Measurements from ENCODE around the gene USP1. TPM values are rescaled to one million over a fixed set of nuclear protein-coding genes. Genes with fewer than 3 reads are reported as not detected.

USP1 gene
- total RNA-seq, 1 donor from 2014 or later = 22.1 TPM

DNA sequence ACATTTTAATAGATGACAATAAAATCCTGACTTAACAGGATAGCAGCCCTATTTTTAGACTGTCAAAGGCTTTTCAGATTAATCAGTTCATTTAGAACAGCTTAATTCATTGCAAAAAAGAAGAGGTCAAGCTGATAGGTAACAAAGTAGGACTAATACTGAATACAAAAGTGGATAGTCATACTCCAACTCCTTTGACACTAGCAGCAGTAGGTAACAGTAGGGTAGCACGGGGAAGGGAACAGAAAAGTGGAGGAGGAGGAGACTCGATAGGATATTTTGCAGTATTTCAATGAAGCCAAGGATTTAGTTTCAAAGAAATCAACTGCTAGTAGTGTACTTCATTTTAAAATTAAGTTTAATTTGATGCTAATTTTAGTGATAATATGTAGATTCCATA is 51.1 kb downstream of the USP1 start:
- no peak for DNase-seq (ENCODE audit: low read depth in 2 of 2)

DNA sequence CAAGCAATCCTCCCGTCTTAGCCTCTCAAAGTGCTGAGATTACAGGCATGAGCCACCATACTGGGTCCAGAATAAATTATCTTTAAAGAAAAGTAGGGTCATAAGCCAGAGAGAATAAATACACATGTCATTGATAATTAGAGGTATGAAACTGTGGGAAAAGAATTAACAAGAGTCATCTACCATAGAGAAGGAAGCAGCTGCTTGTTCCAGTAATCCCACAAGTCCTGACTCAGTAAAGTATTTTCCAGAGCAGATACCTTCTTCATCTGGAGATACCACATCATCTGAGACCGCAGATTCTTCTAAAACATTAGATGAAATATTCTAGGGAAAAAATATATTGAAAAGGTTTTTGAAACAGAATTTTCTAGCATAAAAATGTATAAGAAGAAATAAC is 55.7 kb downstream of the USP1 start:
- no peak for DNase-seq (ENCODE audit: low read depth in 2 of 2)

DNA sequence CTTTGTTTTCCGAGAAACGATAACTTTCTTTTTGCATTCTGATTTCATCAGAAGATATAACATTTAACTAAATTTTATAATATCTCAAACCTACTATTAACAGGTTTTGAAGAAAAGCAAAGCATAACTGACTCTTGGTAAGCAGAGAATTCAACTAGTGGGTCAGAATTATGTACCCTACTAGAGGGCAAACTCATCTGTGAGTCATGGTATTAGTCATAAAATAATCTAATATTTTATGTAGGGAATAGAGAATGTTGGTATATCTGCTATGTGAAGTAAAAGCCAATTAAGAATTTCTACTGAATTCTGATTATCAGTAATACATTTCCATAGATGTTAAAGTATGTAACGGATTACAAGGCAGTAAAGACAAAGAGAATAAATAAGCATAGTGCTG is 56.8 kb downstream of the USP1 start:
- no peak for DNase-seq (ENCODE audit: low read depth in 2 of 2)

DNA sequence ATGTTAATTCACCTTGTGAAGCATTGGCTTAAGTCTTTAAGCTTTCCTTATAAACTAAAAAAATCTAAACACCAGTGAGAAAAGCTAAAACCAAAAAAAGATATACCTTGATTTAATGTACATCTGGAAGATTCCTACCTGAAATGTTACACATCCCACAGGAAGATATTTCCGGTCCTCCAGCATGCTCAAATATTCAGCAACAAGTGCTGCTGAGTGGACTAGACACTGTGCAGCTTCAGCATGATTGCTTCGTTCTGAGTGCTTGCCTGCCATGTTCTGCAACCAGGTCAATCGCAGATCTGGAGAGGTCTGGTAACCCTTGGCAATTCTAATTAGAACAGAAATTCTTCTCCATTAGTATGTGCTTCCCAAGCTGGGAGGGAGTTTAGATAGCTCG is 57.3 kb downstream of the USP1 start:
- DNase-seq (ENCODE audit: low read depth in 2 of 2) = no peak

DNA sequence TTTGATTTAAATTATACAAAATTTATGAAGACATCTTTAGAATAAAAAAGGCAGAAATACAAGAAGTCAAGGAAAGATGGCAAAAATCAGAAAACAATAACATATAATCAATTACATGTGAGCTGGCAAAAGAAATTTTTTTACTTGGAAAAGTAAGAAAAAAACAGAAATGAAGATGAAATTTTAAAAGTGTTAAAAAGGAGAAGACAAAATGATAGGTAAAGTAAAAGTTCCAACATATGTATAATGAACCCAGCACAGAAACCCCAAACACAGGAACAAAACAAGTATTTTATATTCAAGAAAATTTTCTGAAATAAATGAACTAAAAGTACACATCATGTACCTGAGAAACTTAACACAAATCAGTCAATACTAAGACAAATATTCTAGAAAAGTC is 63.4 kb downstream of the USP1 start:
- no peak for DNase-seq (ENCODE audit: low read depth in 2 of 2)

Other genes starting within 250 kb of the USP1 start
- not detected in 2 replicates for gene L1TD1, start 242.2 kb upstream of the USP1 start, total RNA-seq
- gene KANK4, start 117.6 kb upstream of the USP1 start, total RNA-seq = not detected in 2 replicates
- gene ANGPTL3, start 160.5 kb downstream of the USP1 start, total RNA-seq = not detected in 2 replicates